ENCODE measurements around the gene TP63. TPM values are rescaled to one million over a fixed set of nuclear protein-coding genes. Genes with fewer than 3 reads are reported as not detected.

Gene TP63
- total RNA-seq, 2 donors from 2014 or later: not detected

GRCh38 chr3:189779166-189779565 is 148.0 kb downstream of the TP63 start:
- DNase-seq: no peak
- intact Hi-C loops (cut with DNase I): no loop called here
- Histone ChIP-seq H3K4me1 (no peaks in the 10 kb centered on the region), H3K27ac (no peak overlapping the region), H3K9ac (ENCODE audit: low read depth in 2 of 2, low read length in 2 of 2) (no peak overlapping the region), H3K36me3 (no peaks in the 10 kb centered on the region), H3K4me3 (no peak overlapping the region), H3K9me3 (no peaks in the 10 kb centered on the region), H3K27me3 (no peaks in the 10 kb centered on the region)
- no peak for TF ChIP-seq CTCF (IDR thresholded peaks at IDR 0.05)

- no peaks in the 10 kb centered on the region for H3K9me3 ChIP-seq
- no peak overlapping the region for H3K4me3 ChIP-seq
- intact Hi-C loops (cut with DNase I): no loop called here
- H3K9ac ChIP-seq (ENCODE audit: low read depth in 2 of 2, low read length in 2 of 2): no peak overlapping the region
- no peaks in the 10 kb centered on the region for H3K4me1 ChIP-seq
- H3K36me3 ChIP-seq: no peaks in the 10 kb centered on the region
- H3K27ac ChIP-seq: no peak overlapping the region
- H3K27me3 ChIP-seq: no peaks in the 10 kb centered on the region
- TF ChIP-seq CTCF (IDR thresholded peaks at IDR 0.05): no peak
- DNase-seq: no peak
These were observed 149.5 kb downstream of the TP63 start for GRCh38 chr3:189780546-189781270.

- Histone ChIP-seq H3K4me3 (no peak overlapping the region), H3K9ac (ENCODE audit: low read depth in 2 of 2, low read length in 2 of 2) (no peak overlapping the region), H3K27ac (no peak overlapping the region), H3K4me1 (no peaks in the 10 kb centered on the region), H3K27me3 (no peaks in the 10 kb centered on the region), H3K9me3 (no peaks in the 10 kb centered on the region), H3K36me3 (no peaks in the 10 kb centered on the region)
- intact Hi-C loops (cut with DNase I): no loop called here
- no peak for TF ChIP-seq CTCF (IDR thresholded peaks at IDR 0.05)
- DNase-seq: peak; percentile 20
These were observed 150.2 kb downstream of the TP63 start for GRCh38 chr3:189781415-189781814.

GRCh38 chr3:189786479-189787064 is 155.4 kb downstream of the TP63 start:
- no peaks in the 10 kb centered on the region for H3K9me3 ChIP-seq
- H3K36me3 ChIP-seq: no peaks in the 10 kb centered on the region
- no peak for DNase-seq
- no peaks in the 10 kb centered on the region for H3K27me3 ChIP-seq
- intact Hi-C loops (cut with DNase I): no loop called here
- no peak overlapping the region for H3K4me3 ChIP-seq
- H3K9ac ChIP-seq (ENCODE audit: low read depth in 2 of 2, low read length in 2 of 2): no peak overlapping the region
- H3K4me1 ChIP-seq: no peaks in the 10 kb centered on the region
- no peak overlapping the region for H3K27ac ChIP-seq
- TF ChIP-seq CTCF (IDR thresholded peaks at IDR 0.05): no peak

- DNase-seq: no peak
- H3K27ac ChIP-seq: no peak overlapping the region
- H3K4me1 ChIP-seq: no peaks in the 10 kb centered on the region
- no peaks in the 10 kb centered on the region for H3K27me3 ChIP-seq
- no peak for TF ChIP-seq CTCF (IDR thresholded peaks at IDR 0.05)
- no peak overlapping the region for H3K4me3 ChIP-seq
- intact Hi-C loops (cut with DNase I): no loop called here
- no peaks in the 10 kb centered on the region for H3K36me3 ChIP-seq
- H3K9me3 ChIP-seq: no peaks in the 10 kb centered on the region
- H3K9ac ChIP-seq (ENCODE audit: low read depth in 2 of 2, low read length in 2 of 2): no peak overlapping the region
These were observed 156.0 kb downstream of the TP63 start for GRCh38 chr3:189787191-189787590.

Data from colonic mucosa (tissue), 4 donors.